Liver (tissue), 9 donors: ENCODE data around the gene EMILIN1. TPM values are rescaled to one million over a fixed set of nuclear protein-coding genes. Genes with fewer than 3 reads are reported as not detected.

Experiments
- DNase-seq: peaks from one replicate; pipeline ENCODE4 v3.0.0-alpha.2; 2017; ENCODE audit warnings: low spot score
- H3K27ac ChIP-seq, 2 donors: one replicate each; pipeline ENCODE4 v1.7.0; 2013; ENCODE audit warnings: inconsistent platforms in 2 of 2, low read length in 2 of 2, control low read depth in 1 of 2, low read depth in 1 of 2, mild to moderate bottlenecking in 1 of 2
- H3K27me3 ChIP-seq, 4 donors: one replicate each; pipeline versions ENCODE4 v1.6.1 to v1.7.0; 2013; ENCODE audit warnings: low read length in 3 of 4, inconsistent platforms in 1 of 4, mild to moderate bottlenecking in 1 of 4, moderate library complexity in 1 of 4; ENCODE audit not compliant: control insufficient read depth in 4 of 4, insufficient read depth in 4 of 4
- H3K36me3 ChIP-seq, 4 donors: one replicate each; pipeline versions ENCODE4 v1.6.1 to v1.7.0; 2013; ENCODE audit warnings: low read length in 3 of 4, mild to moderate bottlenecking in 3 of 4, low read depth in 1 of 4, moderate library complexity in 1 of 4; ENCODE audit not compliant: control insufficient read depth in 4 of 4, insufficient read depth in 3 of 4
- H3K4me1 ChIP-seq, 4 donors: one replicate each; pipeline versions ENCODE4 v1.6.1 to v1.7.0; 2013; ENCODE audit warnings: low read length in 3 of 4, mild to moderate bottlenecking in 3 of 4, moderate library complexity in 1 of 4; ENCODE audit not compliant: control insufficient read depth in 4 of 4, insufficient read depth in 4 of 4
- H3K4me3 ChIP-seq, 3 donors: one replicate each; pipeline versions ENCODE4 v1.6.1 to v1.7.0; 2013; ENCODE audit warnings: low read length in 3 of 3, control low read depth in 1 of 3, low read depth in 1 of 3, mild to moderate bottlenecking in 1 of 3
- H3K9ac ChIP-seq, 2 donors: one replicate each; pipeline ENCODE4 v1.7.0; 2013; ENCODE audit warnings: low read length in 2 of 2, mild to moderate bottlenecking in 2 of 2, moderate library complexity in 2 of 2, control low read depth in 1 of 2, low read depth in 1 of 2
- H3K9me3 ChIP-seq, 4 donors: one replicate each; pipeline versions ENCODE4 v1.6.1 to v1.7.0; 2013; ENCODE audit warnings: low read length in 3 of 4; ENCODE audit not compliant: control insufficient read depth in 4 of 4
- ATF3 ChIP-seq: IDR thresholded peaks from 2 replicates; pipeline ENCODE4 v1.6.1; 2016; ENCODE audit warnings: antibody characterized with exemption
- CTCF ChIP-seq: fragments of 150-350 bp; IDR thresholded peaks from 2 replicates; pipeline ENCODE4 v1.5.1; 2017; ENCODE audit warnings: improper control_type of control experiment, low read depth, low read length; ENCODE audit not compliant: missing input control
- EGR1 ChIP-seq, 2 donors: IDR thresholded peaks; 2 replicates each; pipeline ENCODE4 v1.6.1; 2016 to 2018; ENCODE audit warnings: antibody characterized with exemption in 2 of 2, low read depth in 2 of 2
- FOXA2 ChIP-seq: IDR thresholded peaks from 2 replicates; pipeline ENCODE4 v1.6.1; 2016; ENCODE audit warnings: antibody characterized with exemption
- GABPA ChIP-seq, 2 donors: IDR thresholded peaks in 1 of 2; conservative IDR thresholded peaks in 1 of 2; 2 replicates each; pipeline ENCODE4 v1.6.1; 2016; ENCODE audit warnings: antibody characterized with exemption in 2 of 2, mild to moderate bottlenecking in 1 of 2, moderate library complexity in 1 of 2
- HNF4A ChIP-seq, 2 donors: conservative IDR thresholded peaks; 2 replicates each; pipeline ENCODE4 v1.6.1; 2016; ENCODE audit warnings: antibody characterized with exemption in 2 of 2, mild to moderate bottlenecking in 2 of 2
- HNF4G ChIP-seq: IDR thresholded peaks from 2 replicates; pipeline ENCODE4 v1.6.1; 2016; ENCODE audit warnings: antibody characterized with exemption
- JUND ChIP-seq, 2 donors: IDR thresholded peaks; 2 replicates each; pipeline ENCODE4 v1.6.1; 2016; ENCODE audit warnings: antibody characterized with exemption in 2 of 2
- MAX ChIP-seq: IDR thresholded peaks from 2 replicates; pipeline ENCODE4 v1.6.1; 2016; ENCODE audit warnings: antibody characterized with exemption
- NR2F2 ChIP-seq: IDR thresholded peaks from 2 replicates; pipeline ENCODE4 v1.6.1; 2016; ENCODE audit warnings: antibody characterized with exemption
- RAD21 ChIP-seq, 2 donors: IDR thresholded peaks; 2 replicates each; pipeline ENCODE4 v1.6.1; 2016; ENCODE audit warnings: antibody characterized with exemption in 2 of 2, mild to moderate bottlenecking in 2 of 2
- REST ChIP-seq: IDR thresholded peaks from 2 replicates; pipeline ENCODE4 v1.6.1; 2016; ENCODE audit warnings: antibody characterized with exemption, mild to moderate bottlenecking
- RXRA ChIP-seq, 2 donors: IDR thresholded peaks; 2 replicates each; pipeline ENCODE4 v1.6.1; 2017 to 2018; ENCODE audit warnings: antibody characterized with exemption in 2 of 2, mild to moderate bottlenecking in 1 of 2
- SP1 ChIP-seq: IDR thresholded peaks from 2 replicates; pipeline ENCODE4 v1.6.1; 2018; ENCODE audit warnings: antibody characterized with exemption, mild to moderate bottlenecking
- TAF1 ChIP-seq: conservative IDR thresholded peaks from 2 replicates; pipeline ENCODE4 v1.6.1; 2016; ENCODE audit warnings: antibody characterized with exemption, mild to moderate bottlenecking
- YY1 ChIP-seq: IDR thresholded peaks from 2 replicates; pipeline ENCODE4 v1.6.1; 2016; ENCODE audit warnings: antibody characterized with exemption, mild to moderate bottlenecking
- WGBS: extraction: QIAGEN DNeasy Blood & Tissue Kit; methylation state at CpG from one replicate; pipeline ENCODE4 v1.1.7; 2013; 5-methylcytosine and 5-hydroxymethylcytosine counted together
- polyA plus RNA-seq, 2 donors: library from polyadenylated mRNA; stranded (reverse) in 1 of 2; unstranded in 1 of 2; fragments of 200-250 nt in 1 of 2; fragments of >200 nt in 1 of 2; fragmentation: Nextera tagmentation in 1 of 2; extraction: Ambion mirVana in 1 of 2; gene quantifications; one replicate each; pipeline versions ENCODE4 v1.2.1 to v1.2.3, GENCODE V29; 2013 to 2015
- total RNA-seq, 2 donors: library from RNA; depleted of rRNA; stranded (reverse); fragments of >200 nt; gene quantifications; one replicate each; pipeline ENCODE4 v1.2.3, GENCODE V29; 2014
- donor health status: healthy.
- donor health status: healthy.
- donor health status: healthy.
- donor health status: healthy.
- donor health status: healthy.

EMILIN1 gene
- total and polyA plus RNA-seq, 4 donors: 3.4 to 26.1 (median 24.0) TPM

- Histone ChIP-seq H3K4me1 (peaks cover 26 to 88% (median 75%) of the 10 kb centered on the region in 4 donors), H3K27ac (peak overlapping the region; percentile 82 to 87), H3K9me3 (no peaks in the 10 kb centered on the region), H3K36me3 (peaks cover 3 to 19% (median 12%) of the 10 kb centered on the region in 4 donors), H3K9ac (peak overlapping the region; percentile 10 to 51), H3K4me3 (peak overlapping the region in 2 of 3 donors; percentile 12 to 40), H3K27me3 (no peaks in the 10 kb centered on the region)
- peak; percentile 75 for TF ChIP-seq TAF1
- peak; percentile 89 for TF ChIP-seq SP1
- no peak for TF ChIP-seq ATF3
- TF ChIP-seq CTCF: peak; percentile 2
- TF ChIP-seq REST: peak; percentile 82
- TF ChIP-seq HNF4G: peak; percentile 37
- TF ChIP-seq FOXA2: peak; percentile 26
- peak; percentile 64 for TF ChIP-seq MAX
- TF ChIP-seq RAD21 (IDR thresholded peaks at IDR 0.05): peak in 1 of 2 donors; percentile 58
- no peak for TF ChIP-seq YY1
- no peak for TF ChIP-seq NR2F2
- TF ChIP-seq EGR1 (IDR thresholded peaks at IDR 0.05; ENCODE audit: low read depth in 2 of 2): no peak
- no peak for TF ChIP-seq GABPA (IDR thresholded peaks at IDR 0.05 in 1 of 2, conservative IDR thresholded peaks at IDR 0.05 in 1 of 2)
- peak; percentile 83 to 89 for TF ChIP-seq HNF4A (conservative IDR thresholded peaks at IDR 0.05)
- peak; percentile 71 to 91 for TF ChIP-seq RXRA (IDR thresholded peaks at IDR 0.05)
- TF ChIP-seq JUND (IDR thresholded peaks at IDR 0.05): peak in 1 of 2 donors; percentile 21
- no peak for DNase-seq
- 40% methylated on average over 6 of the region's 6 CpGs for WGBS
These were observed 15.3 kb downstream of the EMILIN1 start for GRCh38 chr2:27093430-27094352.
